Kidney tubule cell (primary cell): ENCODE measurements around the gene KLF16.

Experiments used
- DNase-seq: peaks from one replicate; pipeline ENCODE4 v3.0.0-alpha.2; 2018; ENCODE audit warnings: low spot score

Gene KLF16

DNA sequence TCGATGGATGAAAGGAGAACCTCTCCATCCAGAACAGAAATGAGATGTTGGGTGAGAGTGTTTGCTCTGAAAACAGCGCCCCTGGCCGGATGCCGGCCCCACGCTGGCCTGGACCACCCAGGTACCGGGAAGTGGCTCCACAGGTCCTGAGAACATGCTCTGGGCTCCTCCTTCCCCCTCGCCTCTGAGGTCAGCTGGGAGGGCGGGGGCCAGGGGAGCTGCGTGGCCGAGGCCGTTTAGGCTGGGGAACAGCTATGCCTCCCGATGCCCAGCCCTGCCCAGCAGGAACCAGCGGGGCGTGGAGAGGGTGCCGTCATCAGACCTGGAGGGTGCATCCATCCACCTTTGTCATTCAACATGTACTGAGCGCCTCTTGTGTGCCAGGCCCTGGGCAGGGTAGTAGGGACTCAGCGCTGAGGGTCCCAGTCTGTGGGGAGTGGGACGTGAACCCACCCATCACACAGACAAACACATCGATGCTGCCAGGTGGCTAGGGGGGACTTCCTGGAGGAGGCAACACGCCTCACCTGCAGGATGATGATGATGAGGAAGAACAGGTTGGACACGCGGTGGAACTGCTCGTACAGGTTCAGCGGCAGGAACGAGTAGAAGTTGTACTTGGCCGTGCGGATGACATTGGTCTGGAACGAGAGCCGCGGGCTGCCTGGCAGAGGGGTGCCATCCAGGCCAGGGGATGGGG lies 55.5 kb downstream of the KLF16 start:
- DNase-seq, result peak; percentile 71

DNA sequence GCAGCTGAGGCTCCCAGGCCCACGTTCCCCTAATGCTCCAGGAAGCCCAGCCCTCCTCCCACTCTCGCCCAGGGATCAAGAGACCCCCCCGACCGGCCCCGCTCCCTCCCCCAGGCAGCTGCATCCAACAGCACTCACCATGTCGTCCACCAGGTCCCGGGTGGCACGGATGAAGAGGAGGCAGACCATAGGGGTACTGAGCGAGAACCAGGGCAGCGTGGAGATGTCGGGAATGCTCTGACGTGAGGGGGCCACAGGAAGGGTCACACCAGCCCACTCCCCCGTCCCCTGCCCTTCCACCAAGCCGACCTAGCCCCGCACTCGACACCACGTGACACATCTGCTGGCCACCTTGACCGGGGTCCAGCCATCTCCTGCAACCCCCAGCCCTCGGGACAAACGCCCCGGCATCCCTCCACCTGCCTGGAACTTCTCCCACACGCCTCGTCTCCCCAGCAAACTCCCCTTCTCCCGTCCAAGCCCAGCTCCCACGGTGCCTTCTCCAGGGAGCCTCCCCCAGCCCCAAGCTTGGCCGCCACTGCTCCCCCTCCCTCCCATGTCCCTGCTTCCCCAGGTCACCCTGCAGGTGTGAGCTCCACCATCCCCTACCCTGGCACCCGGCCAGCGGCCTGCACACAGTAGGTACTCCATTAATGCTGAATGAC lies 56.2 kb downstream of the KLF16 start:
- no peak for DNase-seq

DNA sequence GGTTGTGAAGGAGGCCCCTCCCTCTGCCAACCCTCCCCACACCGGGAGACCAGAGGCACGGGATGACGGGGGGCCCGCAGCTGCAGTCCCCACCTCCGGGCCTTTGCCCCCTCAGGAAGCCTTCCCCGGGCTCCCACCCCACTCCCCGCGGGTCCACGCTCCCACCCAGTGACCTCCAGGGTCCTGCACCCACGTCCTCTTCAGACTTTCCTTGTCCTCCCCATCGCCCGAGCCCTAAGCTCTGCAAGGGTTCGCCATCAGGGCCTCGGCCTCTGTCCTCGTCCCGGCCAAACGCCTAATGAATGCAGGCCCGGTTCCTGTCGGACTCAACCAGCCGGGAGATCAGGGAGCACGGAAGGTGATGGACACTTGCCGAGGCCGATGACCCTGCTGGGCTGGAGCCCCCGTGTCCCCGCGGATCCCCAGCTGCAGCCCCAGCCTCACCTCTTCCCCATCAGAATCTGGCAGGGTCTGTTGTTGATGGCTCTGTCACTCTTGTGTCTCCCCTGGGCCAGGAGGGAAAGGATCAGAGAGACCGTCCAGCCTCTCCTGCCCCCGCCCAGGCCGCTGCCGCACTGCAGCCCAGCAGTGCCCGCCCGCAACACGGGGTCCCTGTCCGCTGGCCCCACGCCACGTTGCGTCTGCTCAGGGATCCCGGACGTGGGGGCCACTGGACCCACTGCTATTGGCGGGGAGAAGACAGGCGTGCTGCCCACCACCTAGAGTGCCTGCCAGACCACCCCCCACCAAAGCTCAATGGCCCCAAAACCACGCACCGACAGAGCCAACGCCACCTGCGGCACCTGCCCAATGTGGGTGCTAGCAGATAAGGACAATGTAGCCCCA lies 57.0 kb downstream of the KLF16 start:
- DNase-seq, result no peak

DNA sequence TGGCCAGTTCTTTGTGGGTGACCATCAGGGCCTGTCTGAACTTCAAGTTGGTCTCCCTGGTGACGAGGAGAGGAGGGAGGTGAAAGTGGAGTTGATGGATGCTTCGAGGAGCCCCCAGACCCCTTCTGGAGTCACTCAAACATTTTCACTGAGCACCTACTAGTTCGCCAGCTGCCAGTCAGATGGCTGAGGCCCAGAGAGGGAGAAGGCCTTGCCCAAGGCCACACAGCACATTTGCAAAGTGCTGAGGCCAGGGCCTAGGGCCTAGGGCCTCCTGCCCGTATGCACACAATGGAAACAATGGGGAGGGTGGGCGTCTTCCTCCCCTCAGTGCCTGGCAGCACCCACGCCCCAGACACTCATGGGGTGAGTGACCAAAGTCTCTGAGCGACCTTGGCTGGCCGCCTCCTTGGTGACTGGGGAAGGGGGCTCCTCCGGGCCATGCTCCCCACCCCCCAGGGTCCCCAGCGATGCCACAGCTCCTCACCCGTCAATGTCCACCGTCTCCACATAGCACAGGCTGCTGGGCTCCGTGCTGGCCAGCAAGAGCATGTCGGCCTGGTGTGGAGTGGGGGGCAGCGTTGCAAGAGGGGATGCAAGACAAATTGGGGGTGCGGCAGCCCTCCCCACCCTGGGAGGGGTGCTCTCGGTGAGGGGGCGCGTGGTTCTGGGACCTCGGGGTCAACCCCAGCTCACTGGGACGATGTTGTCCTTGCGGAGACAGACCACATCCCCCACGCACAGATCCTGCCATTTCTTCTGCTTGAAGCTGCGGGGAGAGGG lies 57.8 kb downstream of the KLF16 start:
- DNase-seq, result no peak

DNA sequence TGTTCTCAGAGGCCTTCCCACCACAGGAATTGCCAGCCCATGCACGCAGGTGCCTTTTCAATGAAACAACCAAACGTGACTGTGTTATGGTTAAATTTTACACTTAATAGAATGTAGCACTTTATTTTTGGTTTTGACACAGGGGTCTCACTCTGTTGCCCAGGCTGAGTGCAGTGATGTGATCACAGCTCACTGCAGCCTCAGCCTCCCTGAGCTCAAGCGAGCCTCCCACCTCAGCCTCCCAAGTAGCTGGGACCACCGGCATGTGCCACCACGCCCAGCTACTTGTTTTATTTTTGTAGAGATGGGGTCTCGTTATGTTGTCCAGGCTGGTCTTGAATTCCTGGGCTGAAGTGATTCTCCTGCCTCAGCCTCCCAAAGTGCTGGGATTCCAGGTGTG lies 58.5 kb downstream of the KLF16 start:
- DNase-seq, result no peak
